HL-60/S4 (cell line): ENCODE results near the gene ACTN3.
"Not testable (repeated sequence)": the region's sequence is repeated elsewhere in the genome, so short reads cannot be mapped to it uniquely, and the experiment has no call there.

Experiments used
- in situ Hi-C: fragments of 300-500 bp; cut with MboI; formaldehyde crosslinking; loops from 2 replicates; pipeline ENCODE4 v1.14.3; 2022; ENCODE audit warnings: low sequenced_read_pairs

The ACTN3 gene

DNA sequence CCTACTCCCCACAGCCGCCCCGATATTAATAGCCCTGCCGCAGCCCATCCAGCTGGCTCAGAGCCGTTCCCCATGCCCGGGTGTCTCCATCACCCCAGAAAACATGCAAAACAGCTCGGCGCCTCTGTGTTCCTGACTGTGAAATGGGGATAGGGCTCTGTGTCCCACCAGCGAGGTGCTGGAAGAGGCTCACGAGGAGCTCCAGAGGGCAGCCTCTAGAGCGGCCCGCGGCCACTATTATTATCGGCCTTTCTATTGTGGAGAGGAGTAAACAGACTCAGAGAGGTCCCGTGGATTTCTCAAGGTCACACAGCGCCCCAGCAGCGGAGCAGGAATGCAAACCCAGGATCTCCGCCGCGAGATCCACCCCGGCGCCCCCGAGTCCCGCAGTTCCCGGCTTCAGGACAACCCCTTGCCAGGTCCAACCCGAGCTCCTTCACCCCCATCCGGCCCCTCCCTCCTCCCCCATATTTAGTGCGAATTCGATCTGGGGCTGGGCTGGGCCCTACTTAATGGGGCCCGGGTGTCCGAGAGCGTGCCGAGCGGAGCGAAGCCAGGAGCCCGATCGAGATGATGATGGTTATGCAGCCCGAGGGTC, at the start of gene ACTN3:
Gene ACTN3, plus strand, starts transcription at position 536 of the 598 bp plus-strand sequence. Its CDS starts 35 bp downstream, at position 571.
- in situ Hi-C loops, result no loop called here

DNA sequence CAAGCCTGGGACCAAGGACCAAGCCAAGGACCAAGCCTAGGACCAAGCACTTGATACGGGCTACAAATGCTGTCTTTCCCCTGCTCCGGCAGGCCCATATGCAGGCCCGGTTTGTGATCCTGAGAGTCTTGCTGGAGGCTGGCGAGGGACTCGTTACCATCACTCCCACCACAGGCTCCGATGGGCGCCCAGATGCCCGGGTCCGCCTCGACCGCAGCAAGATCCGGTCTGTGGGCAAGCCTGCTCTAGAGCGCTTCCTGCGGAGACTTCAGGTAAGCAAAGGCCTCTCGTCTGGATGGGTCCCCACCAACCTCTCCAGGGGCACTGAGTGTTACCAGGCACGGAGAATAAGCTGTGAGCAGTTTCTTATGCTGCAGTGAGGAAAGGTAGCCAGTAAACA, 49.5 kb upstream of the ACTN3 start:
- in situ Hi-C loops, result no loop called here

GRCh38 chr11:66498506-66498905, 48.2 kb upstream of the ACTN3 start:
- in situ Hi-C loops, result no loop called here

DNA sequence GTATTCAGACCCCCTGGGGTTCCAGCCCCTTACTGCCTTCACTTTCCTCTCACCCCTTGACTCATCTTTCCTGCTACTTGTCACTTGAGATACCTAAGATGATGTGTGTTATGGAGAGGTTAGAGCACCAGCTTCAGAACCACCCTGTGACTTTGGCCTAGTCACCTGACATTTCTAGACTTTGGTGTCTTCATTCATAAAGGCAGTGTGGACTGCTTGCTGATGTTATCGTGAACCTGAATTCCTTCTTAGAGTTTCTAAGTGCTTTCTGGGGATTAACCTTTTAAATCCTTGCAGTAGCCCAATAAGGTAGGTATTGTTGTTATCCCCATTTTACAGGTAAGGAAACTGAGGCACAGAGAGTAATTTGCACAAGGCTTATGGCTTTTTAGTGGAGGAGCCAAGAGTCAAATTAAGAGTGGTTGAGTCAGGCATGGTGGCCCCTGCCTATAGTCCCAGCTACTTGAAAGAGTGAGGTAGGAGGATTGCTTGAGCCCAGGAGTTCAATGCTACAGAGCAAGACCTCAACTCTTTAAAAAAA, 41.4 kb upstream of the ACTN3 start:
- in situ Hi-C loops, result no loop called here

DNA sequence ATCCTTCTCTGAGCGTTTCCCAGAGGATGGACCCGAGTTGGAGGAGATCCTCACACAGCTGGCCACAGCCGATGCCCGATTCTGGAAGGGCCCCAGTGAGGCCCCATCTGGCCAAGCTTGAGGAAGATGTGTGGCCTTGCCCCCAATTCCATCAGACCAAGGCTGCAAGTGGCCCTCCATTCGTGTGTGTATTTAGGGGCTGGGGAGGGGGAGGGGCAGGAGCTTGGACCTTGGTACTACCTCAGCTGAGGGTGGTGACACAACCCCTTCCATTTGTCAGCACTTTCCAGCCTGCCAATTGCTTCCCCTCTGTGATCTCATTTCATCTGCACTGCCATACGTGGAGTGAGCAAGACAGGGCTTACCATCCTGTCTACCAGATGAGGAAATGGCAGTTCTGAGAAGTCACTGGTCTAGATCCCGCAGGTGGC, 37.6 kb upstream of the ACTN3 start:
- in situ Hi-C loops, result no loop called here

GRCh38 chr11:66510271-66510989, 36.3 kb upstream of the ACTN3 start, which contains the start of gene BBS1:
Gene BBS1, plus strand, starts transcription at chr11:66510635. Its CDS starts 25 bp downstream, at chr11:66510660.
- in situ Hi-C loops, result no loop called here

DNA sequence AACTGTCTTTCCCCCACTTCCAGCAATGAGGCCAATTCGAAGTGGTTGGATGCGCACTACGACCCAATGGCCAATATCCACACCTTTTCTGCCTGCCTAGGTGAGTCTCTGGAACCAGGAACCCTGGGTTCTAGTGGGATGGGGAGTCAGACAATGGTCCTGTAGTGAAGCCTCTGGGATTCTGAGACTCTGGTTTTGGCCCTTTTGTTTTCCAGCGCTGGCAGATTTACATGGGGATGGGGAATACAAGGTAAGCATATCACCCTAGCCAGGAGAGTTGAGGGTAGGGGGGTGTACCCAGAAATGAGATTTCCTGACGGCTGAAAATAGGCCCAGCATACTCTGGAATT, 35.7 kb upstream of the ACTN3 start:
- in situ Hi-C loops, result no loop called here

DNA sequence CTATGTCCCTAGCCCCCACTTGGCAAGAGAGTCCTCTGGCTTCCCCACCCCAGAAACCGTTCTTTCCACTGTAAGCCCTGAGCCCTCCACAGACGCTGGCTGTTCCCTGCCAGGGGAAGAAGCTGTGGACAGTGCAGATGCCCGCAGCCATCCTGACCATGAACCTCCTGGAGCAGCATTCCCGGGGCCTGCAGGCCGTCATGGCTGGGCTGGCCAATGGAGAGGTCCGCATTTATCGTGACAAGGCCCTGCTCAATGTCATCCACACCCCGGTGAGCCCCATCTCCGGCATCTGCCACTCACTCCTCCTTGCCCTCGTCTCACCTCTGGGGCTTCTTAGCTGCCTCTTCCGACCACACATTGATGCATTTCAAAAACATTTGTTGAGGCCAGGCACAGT, 23.1 kb upstream of the ACTN3 start:
- in situ Hi-C loops, result no loop called here

- in situ Hi-C loops, result no loop called here
Measured at GRCh38 chr11:66524304-66525040, 22.2 kb upstream of the ACTN3 start.

DNA sequence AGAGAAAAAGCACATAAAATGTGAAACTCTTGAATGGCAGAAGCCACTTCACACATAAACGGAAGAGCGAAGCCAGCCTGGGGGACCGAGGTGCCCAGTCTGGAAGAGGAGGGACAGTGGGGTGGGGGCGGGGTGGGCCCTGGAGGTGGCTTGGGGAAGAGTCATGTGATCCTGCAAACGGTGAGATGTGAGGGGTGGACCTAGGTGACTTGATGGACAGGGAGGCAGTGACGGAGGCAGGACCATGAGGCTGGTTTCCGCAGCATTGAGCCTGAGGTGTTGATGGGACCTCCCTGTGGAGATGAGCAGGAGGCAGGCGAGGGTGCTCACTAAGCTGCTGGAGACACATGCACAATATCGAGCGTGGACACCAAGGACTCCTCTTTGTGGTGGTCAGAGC, 17.6 kb upstream of the ACTN3 start:
- in situ Hi-C loops, result no loop called here

DNA sequence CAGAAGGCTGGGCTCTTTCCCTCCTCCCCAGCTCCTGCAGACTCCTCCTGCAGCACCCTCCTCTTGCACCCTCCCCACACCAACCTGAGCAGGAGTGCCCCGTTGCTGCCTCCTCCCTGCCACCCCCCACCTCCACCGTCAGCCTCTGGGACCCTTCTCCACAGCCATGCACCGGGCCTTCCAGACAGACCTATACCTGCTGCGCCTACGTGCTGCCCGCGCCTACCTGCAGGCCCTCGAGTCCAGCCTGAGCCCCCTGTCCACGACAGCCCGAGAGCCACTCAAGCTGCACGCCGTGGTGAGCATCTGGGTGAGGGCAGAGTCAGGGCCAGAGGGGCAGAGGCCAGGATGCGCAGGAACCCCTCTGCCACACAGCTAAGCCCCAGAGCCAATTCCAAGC, 17.0 kb upstream of the ACTN3 start:
- in situ Hi-C loops, result no loop called here

DNA sequence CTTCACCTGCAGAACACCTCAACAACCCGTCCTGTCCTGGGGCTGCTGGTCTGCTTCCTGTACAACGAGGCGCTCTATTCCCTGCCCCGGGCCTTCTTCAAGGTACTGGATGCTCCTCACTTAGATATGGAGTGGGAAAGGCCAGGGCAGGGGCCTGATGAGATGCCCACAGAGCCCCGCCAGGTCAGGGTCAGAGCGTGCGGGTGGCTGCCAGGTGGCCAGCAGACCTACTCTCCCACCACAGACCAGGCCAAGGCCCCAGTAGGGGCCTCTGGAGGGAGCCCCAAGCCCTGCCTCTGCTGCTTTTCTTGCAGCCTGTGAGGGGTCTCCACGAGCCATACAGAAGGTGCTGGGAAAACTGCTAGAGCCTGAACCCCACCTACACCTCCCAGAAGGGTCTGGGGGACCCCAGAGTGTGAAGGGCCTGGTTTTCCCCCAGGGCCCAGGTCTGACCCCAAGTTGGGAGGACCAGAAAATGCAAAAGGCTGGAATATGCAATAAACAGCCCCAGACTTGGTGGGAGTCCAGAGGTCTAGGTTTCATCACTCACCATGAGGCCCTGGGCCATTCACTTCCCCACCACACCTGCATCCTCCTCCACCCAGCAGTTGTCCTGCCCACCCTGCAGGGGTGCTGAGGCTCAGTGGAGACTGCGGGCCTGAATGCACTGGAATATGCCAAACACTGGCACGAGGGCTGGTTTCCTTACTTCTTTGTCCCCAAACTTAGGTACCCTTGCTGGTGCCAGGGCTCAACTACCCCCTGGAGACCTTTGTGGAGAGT, 15.6 kb upstream of the ACTN3 start:
- in situ Hi-C loops, result no loop called here

- in situ Hi-C loops, result no loop called here
Measured at GRCh38 chr11:66531841-66532240, 14.9 kb upstream of the ACTN3 start.

DNA sequence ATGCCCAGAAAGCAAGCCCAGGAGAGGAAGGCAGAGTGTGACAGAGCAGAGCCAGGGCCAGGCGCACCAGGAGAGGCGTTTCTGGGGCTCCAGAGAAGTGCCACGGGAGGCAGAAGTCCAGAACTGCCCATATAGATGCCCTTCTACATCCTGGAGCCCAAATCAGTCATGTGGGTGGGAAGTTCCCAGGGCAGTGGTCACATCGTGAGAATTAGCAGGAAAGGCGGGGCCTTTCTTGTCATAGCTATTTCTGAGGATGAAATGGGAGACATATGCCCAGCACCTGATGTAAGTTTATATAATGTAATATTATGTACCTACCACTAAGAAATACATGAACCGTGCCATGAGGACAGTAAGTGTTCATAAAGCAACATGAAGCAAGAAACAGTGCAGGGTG, 13.9 kb upstream of the ACTN3 start:
- in situ Hi-C loops, result no loop called here

DNA sequence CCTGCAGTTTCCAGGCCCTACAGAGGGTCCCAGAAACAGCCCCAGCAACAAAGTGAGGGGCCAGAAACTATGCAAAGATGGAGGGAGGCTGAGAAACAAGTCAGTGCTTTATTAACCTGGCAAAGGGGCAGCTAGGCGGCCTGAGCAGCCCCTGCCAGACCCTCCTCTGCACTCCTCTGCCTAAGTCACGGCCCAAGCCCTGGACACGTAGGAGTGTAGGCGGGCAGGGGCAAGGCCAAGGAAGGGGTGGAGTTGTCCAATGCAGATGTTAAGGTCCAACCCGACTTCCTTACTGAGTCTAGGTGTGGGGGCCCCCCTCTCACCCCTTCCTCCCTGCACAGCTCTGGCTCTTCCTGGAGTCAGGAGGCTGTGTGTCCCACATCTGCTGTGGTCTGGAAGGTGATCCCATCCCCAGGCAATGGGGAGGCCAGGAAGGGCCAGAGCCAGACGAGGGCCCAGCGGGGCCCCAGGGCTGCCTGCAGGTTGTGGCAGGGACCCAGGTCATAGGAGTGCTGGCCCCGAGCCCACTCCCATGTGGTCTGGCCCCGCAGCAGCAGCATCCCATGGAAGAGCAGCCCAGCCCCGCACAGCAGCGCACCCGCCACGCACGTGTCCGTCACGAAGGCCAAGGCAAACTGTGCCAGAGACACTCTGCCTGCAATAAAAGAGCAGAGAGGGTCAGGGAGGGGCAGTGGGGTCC, 7.4 kb upstream of the ACTN3 start:
- in situ Hi-C loops, result no loop called here

DNA sequence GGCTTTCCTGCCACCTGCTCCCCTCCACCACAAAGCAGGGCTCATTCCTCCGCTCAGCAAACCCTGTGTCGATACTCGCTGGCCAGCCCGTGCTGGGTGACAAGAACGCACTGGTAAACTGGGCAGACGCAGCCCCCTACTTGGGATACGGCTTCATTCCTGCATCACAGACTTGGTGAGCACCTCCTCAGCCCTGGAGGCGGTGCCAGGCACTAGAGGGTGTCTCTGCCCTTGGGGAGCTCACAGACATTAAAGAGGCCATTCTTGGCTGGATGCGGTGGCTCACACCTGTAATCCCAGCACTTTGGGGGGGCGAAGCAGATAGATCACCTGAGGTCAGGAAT, 6.9 kb upstream of the ACTN3 start:
- in situ Hi-C loops, result no loop called here

DNA sequence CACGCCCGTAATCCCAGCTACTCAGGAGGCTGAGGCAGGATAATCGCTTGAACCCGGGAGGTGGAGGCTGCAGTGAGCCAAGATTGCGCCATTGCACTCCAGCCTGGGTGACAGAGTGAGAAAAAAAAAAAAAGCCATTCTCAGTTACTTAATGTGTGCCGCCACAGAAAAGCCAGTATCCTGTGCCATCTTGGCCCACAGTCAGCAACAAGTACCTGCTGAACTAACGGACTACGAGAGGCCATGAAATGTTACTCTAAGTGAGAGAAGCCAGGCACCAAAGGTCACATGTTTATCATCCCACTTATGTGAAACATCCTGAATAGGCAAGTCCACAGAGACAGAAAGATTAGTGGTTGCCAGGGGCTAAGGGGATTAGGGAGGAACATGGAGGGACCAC, 6.1 kb upstream of the ACTN3 start:
- in situ Hi-C loops, result not testable (repeated sequence)

GRCh38 chr11:66541892-66542291, 4.8 kb upstream of the ACTN3 start:
- in situ Hi-C loops, result no loop called here

- in situ Hi-C loops, result no loop called here
Measured at GRCh38 chr11:66542362-66542761, 4.3 kb upstream of the ACTN3 start.

DNA sequence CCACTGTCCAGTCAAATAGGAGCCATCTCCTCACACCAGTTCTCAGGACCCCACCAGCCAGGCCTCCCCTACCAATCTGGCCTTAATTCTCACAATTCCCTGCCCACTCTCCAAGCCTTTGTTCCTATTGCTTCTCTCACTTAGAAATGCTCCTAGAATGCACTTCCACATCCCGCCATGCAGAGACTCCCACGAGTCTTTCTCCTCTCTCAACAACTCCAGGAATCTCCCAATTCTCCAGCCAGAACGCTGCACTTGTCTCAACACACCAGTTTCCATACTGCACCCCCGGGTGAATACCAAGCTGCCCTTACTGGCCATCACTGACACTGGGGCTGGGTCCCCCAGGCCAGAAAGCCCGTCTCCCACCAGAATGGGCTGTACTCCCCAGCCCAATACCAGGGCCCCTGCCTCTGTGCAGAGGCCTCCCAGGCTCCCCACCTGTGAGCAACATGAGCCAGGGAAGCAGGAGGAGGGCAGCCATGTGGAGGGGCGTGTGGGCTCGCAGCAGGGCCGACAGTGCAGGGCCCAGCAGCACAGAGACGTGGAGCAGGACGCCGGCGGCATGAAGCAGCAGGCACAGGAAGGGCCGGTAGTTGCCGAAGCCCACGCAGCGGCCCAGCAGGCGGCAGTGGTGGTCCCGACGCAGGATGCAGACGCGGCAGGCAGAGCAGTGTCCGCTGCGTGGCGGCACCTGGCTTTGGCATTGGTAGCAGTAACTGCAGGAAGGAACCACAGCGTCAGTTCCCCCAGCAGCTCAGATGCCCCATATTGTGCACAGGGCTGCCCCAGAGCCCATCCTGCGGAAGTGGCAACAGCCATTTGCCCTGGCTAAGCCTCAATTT, 3.2 kb upstream of the ACTN3 start:
- in situ Hi-C loops, result no loop called here
